GOT3 (cell line): ENCODE data around the gene S100A6.

Experiments used
- DNase-seq: peaks from one replicate; lab custom pipeline; 2025; ENCODE audit warnings: mixed read lengths; lab: John Stamatoyannopoulos, UW

The S100A6 gene

GRCh38 chr1:153545067-153546055 lies 9.6 kb upstream of the S100A6 start, which contains the start of gene S100A4:
TSS of gene S100A4 (minus strand) at chr1:153545806. CDS start at chr1:153544794, 1,012 bp downstream.
- DNase-seq: peak; percentile 68

GRCh38 chr1:153544453-153545066 lies 8.8 kb upstream of the S100A6 start:
- no peak for DNase-seq

- no peak for DNase-seq
Observed at GRCh38 chr1:153543736-153544135, 7.9 kb upstream of the S100A6 start.

GRCh38 chr1:153542956-153543711 lies 7.3 kb upstream of the S100A6 start:
- DNase-seq: no peak

GRCh38 chr1:153541641-153542590 lies 6.1 kb upstream of the S100A6 start:
- no peak for DNase-seq

GRCh38 chr1:153540394-153541361 lies 4.9 kb upstream of the S100A6 start, which contains the start of gene S100A5:
TSS of gene S100A5 (minus strand) at chr1:153540934. CDS start at chr1:153540191, 743 bp downstream.
- DNase-seq: no peak

- no peak for DNase-seq
Observed at GRCh38 chr1:153539395-153540093, 3.8 kb upstream of the S100A6 start.

- DNase-seq: no peak
Observed at GRCh38 chr1:153538315-153538821, 2.6 kb upstream of the S100A6 start.

GRCh38 chr1:153537376-153537730 lies 1.6 kb upstream of the S100A6 start:
- no peak for DNase-seq

GRCh38 chr1:153536671-153537375 lies 1.0 kb upstream of the S100A6 start:
- no peak for DNase-seq

- peak; percentile 66 for DNase-seq
Observed at GRCh38 chr1:153536012-153536670, 350 bp upstream of the S100A6 start.

GRCh38 chr1:153534925-153535241 lies 908 bp downstream of the S100A6 start:
- no peak for DNase-seq

GRCh38 chr1:153534226-153534924 lies 1.4 kb downstream of the S100A6 start:
- no peak for DNase-seq

GRCh38 chr1:153533689-153534201 lies 2.0 kb downstream of the S100A6 start:
- DNase-seq: peak; percentile 63

GRCh38 chr1:153532769-153533599 lies 2.8 kb downstream of the S100A6 start:
- DNase-seq: peak; percentile 42

GRCh38 chr1:153532181-153532580 lies 3.6 kb downstream of the S100A6 start:
- no peak for DNase-seq
